ENCODE measurements around the gene VPS52.

GRCh38 chr6:33235221-33235634, 36.4 kb downstream of the VPS52 start:
- TF ChIP-seq CTCF (IDR thresholded peaks at IDR 0.05; ENCODE audit: low read depth, low read length) (no peak), POLR2A (IDR thresholded peaks at IDR 0.05; ENCODE audit: extremely low read depth, insufficient read length) (no peak)
- TF ChIP-seq, protein P1, sequence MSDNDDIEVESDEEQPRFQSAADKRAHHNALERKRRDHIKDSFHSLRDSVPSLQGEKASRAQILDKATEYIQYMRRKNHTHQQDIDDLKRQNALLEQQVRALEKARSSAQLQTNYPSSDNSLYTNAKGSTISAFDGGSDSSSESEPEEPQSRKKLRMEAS (IDR thresholded peaks at IDR 0.05; ENCODE audit: low read depth, low read length), result no peak
